PFSK-1 (cell line): ENCODE measurements around the gene NOXA1.

Experiments used
- REST ChIP-seq, 2 experiments: IDR thresholded peaks; 2 replicates each; pipeline versions ENCODE4 v1.6.1 to v1.8.0; 2011 to 2012; ENCODE audit warnings: low read depth in 2 of 2, low read length in 2 of 2, control low read depth in 1 of 2, inconsistent platforms in 1 of 2, mild to moderate bottlenecking in 1 of 2, moderate library complexity in 1 of 2; ENCODE audit not compliant: insufficient read depth in 1 of 2
- SIN3A ChIP-seq: IDR thresholded peaks from 2 replicates; pipeline ENCODE4 v1.6.1; 2012; ENCODE audit warnings: mild to moderate bottlenecking, low read length, moderate library complexity, borderline replicate concordance; ENCODE audit not compliant: insufficient read depth

DNA sequence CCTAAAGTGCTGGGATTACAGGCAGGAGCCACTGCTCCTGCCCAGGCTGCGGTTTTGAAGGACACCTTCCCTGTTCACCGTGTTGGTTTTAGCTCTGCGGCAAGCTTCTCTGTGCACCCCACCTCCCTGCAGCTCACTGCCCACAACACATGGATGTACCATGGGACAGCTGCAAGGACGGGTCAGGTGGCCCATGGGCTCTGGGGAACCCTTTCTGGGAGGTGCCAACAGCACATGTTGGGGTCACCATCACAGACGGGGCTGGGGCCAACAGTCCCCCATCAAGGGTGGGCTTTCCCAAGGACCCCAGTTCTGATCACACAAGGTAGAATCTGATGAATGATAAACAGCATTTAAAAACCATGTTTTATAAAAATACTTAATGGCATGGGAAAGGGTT, 7.7 kb upstream of the NOXA1 start:
- TF ChIP-seq SIN3A = no peak
- no peak for TF ChIP-seq REST (IDR thresholded peaks at IDR 0.05; ENCODE audit: insufficient read depth in 1 of 2, low read depth in 2 of 2, low read length in 2 of 2)
